Neutrophil (primary cell): ENCODE data around the gene PRSS27.

ENCODE experiments used
- H3K27ac ChIP-seq: fragments of 200-600 bp; sonication (generic); 2 replicates; pipeline ENCODE4 v1.5.1; 2016; ENCODE audit warnings: mild to moderate bottlenecking, moderate library complexity
- H3K27me3 ChIP-seq: fragments of 200-600 bp; sonication (generic); 2 replicates; pipeline ENCODE4 v1.6.0; 2016; ENCODE audit warnings: mild to moderate bottlenecking
- H3K36me3 ChIP-seq: fragments of 200-600 bp; sonication (generic); 2 replicates; pipeline ENCODE4 v1.5.1; 2017
- H3K4me1 ChIP-seq, 2 experiments: fragments of 200-600 bp in 1 of 2; sonication (generic) in 1 of 2; 1 replicate in 1 of 2; 2 replicates in 1 of 2; pipeline versions ENCODE4 v1.5.1 to v1.6.1; 2013 to 2016; ENCODE audit warnings: low read depth in 1 of 2, low read length in 1 of 2, mild to moderate bottlenecking in 1 of 2, moderate library complexity in 1 of 2; ENCODE audit not compliant: control insufficient read depth in 1 of 2, insufficient read depth in 1 of 2
- H3K4me3 ChIP-seq, 2 experiments: fragments of 200-600 bp in 1 of 2; sonication (generic) in 1 of 2; 1 replicate in 1 of 2; 2 replicates in 1 of 2; pipeline ENCODE4 v1.5.1; 2013 to 2016; ENCODE audit warnings: low read depth in 1 of 2, low read length in 1 of 2, mild to moderate bottlenecking in 1 of 2, moderate library complexity in 1 of 2
- H3K9me3 ChIP-seq: fragments of 200-600 bp; sonication (generic); 2 replicates; pipeline ENCODE4 v1.5.1; 2016
- CTCF ChIP-seq: fragments of 200-600 bp; sonication (generic); IDR thresholded peaks from 2 replicates; pipeline ENCODE4 v1.5.1; 2016; ENCODE audit warnings: antibody characterized with exemption

PRSS27 gene

DNA sequence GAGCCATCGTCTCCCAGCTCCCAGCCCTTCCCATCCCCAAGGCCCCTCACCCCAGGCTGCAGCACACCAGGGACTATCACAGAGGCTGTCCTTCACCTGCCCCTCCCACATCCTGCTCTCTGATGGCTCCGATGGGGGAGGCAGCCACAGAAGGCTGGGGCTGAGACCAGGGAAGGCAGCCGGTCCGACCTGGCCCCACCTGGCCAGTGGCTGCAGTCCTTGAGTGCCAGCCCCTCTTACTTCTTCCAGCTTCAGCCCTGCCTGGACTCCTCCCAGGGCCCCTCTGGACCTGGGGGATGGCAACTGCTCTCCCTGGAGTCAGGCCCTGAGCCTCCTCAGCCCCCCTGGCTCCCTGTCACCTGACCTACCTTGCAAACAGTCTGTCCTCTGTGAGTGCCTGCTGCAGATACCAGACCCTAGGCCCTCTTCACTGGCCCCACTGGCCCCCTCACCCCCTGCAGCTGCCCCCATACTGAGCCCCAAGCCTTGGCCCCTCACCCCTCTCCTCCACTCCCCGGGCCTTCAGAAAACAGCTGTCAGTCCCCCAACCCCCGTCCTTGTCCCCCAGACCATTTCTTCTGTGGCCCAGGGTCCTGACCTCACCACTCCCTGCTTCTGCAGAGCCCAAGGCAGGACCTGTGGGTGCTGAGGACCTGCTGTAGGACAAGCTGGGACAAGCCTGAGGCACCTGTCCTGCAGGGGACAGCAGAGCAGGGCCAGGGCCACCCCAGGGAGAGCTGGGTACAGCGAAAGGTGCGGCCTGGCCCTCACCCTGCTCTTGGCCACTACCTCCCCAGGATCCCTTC is 19.8 kb upstream of the PRSS27 start:
- Histone ChIP-seq H3K27ac (no peak overlapping the region), H3K4me1 (no peaks in the 10 kb centered on the region), H3K36me3 (no peaks in the 10 kb centered on the region), H3K9me3 (no peaks in the 10 kb centered on the region), H3K4me3 (no peak overlapping the region), H3K27me3 (no peaks in the 10 kb centered on the region)
- TF ChIP-seq CTCF, result no peak

GRCh38 chr16:2738615-2739014 is 18.6 kb upstream of the PRSS27 start:
- H3K36me3 ChIP-seq, result no peaks in the 10 kb centered on the region
- H3K27me3 ChIP-seq, result no peaks in the 10 kb centered on the region
- no peak overlapping the region for H3K4me3 ChIP-seq
- H3K9me3 ChIP-seq, result no peaks in the 10 kb centered on the region
- TF ChIP-seq CTCF, result no peak
- no peak overlapping the region for H3K27ac ChIP-seq
- no peaks in the 10 kb centered on the region for H3K4me1 ChIP-seq

DNA sequence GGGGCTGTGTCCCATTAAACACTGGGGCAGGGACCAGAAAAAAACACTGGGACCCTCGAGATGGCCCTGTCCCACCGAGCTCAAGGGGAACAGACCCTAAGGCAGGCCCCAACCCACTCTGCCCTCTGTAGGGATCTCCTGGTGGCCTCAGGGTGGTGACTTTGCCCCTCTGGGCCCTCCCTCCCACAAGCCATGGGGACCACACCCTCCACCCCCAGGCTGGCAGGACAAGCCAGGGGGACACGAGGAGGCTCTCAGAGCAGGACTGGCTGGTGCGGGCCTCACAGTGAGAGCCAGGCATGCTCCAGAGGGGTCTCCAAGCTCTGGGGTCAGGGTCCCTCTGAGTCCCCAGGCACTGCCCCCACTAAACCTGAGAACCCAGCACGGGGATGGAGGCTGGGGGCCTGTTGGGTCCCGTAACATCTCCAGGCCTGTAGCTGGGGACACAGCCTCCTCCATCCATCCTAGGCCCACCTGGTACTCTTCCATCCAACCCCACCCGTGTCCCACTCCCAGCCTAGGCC is 17.9 kb upstream of the PRSS27 start:
- Histone ChIP-seq H3K4me3 (no peak overlapping the region), H3K36me3 (no peaks in the 10 kb centered on the region), H3K27me3 (no peaks in the 10 kb centered on the region), H3K4me1 (no peaks in the 10 kb centered on the region), H3K9me3 (no peaks in the 10 kb centered on the region), H3K27ac (no peak overlapping the region)
- no peak for TF ChIP-seq CTCF

DNA sequence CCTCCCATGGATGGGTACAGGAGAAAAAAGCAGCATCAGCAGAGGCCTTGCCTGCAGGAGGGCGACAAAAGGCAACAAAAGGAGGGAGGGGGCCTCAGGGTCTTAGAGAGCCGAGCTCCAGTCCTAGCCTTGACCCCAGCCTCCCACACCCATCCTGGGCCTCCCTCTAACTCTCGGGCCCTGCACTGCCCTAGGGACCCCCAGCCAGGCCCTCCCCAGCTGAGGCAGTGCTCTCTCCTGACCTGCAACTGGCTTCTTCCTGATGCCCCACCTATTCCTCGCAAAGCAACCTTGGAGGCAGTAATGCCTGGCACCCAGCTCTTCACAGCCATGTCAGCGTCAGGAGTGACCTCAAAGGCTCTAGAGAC is 17.2 kb upstream of the PRSS27 start:
- Histone ChIP-seq H3K27ac (no peak overlapping the region), H3K36me3 (no peaks in the 10 kb centered on the region), H3K9me3 (no peaks in the 10 kb centered on the region), H3K4me3 (no peak overlapping the region), H3K4me1 (no peaks in the 10 kb centered on the region), H3K27me3 (no peaks in the 10 kb centered on the region)
- no peak for TF ChIP-seq CTCF

GRCh38 chr16:2736476-2737237 is 16.6 kb upstream of the PRSS27 start:
- Histone ChIP-seq H3K4me3 (no peak overlapping the region), H3K27me3 (no peaks in the 10 kb centered on the region), H3K27ac (no peak overlapping the region), H3K9me3 (no peaks in the 10 kb centered on the region), H3K36me3 (no peaks in the 10 kb centered on the region), H3K4me1 (no peaks in the 10 kb centered on the region)
- no peak for TF ChIP-seq CTCF
